CD4-positive, alpha-beta T cell (primary cell): ENCODE data around the gene NCAPD2. TPM values are rescaled to one million over a fixed set of nuclear protein-coding genes. Genes with fewer than 3 reads are reported as not detected.

ENCODE experiments used
- ATAC-seq: fragments of 200-7000 bp; cut with Tn5 transposase; one replicate; pipeline ENCODE4 v1.10.0; 2022; ENCODE audit warnings: mild to moderate bottlenecking; ENCODE audit not compliant: poor library complexity
- CTCF ChIA-PET: fragments of 350-600 bp; sonication (Branson Sonifier 250); formaldehyde crosslinking; loops from one replicate; lab custom pipeline; 2021; ENCODE audit warnings: antibody characterized with exemption, inconsistent platforms; lab: Charles Lee
- POLR2A ChIA-PET: fragments of 350-600 bp; sonication (Branson Sonifier 250); formaldehyde crosslinking; loops from one replicate; lab custom pipeline; 2021; ENCODE audit warnings: antibody characterized with exemption, inconsistent platforms; lab: Charles Lee
- DNase-seq, 14 experiments: peaks; one replicate each; pipeline ENCODE4 v3.0.0-alpha.2; 2013 to 2020; ENCODE audit warnings: mixed read lengths in 2 of 14
- H3K27ac ChIP-seq, 2 donors: one replicate each; pipeline versions ENCODE4 v1.5.1 to v1.7.0; 2013; ENCODE audit warnings: low read length in 2 of 2, low read depth in 1 of 2, mild to moderate bottlenecking in 1 of 2
- H3K27me3 ChIP-seq, 2 experiments: 1 replicate in 1 of 2; 2 replicates in 1 of 2; pipeline versions ENCODE4 v1.6.1 to v1.7.0; 2013; ENCODE audit warnings: low read length in 2 of 2, control low read depth in 1 of 2, mild to moderate bottlenecking in 1 of 2, moderate library complexity in 1 of 2; ENCODE audit not compliant: insufficient read depth in 2 of 2, control insufficient read depth in 1 of 2
- H3K36me3 ChIP-seq: one replicate; pipeline ENCODE4 v1.6.1; 2013; ENCODE audit warnings: low read length, control low read depth; ENCODE audit not compliant: insufficient read depth
- H3K4me1 ChIP-seq: one replicate; pipeline ENCODE4 v1.6.1; 2013; ENCODE audit warnings: low read length, control low read depth; ENCODE audit not compliant: insufficient read depth
- H3K4me3 ChIP-seq: one replicate; pipeline ENCODE4 v1.5.1; 2013; ENCODE audit warnings: mild to moderate bottlenecking, low read length, moderate library complexity
- H3K9me3 ChIP-seq, 2 experiments: 1 replicate in 1 of 2; 2 replicates in 1 of 2; pipeline versions ENCODE4 v1.6.1 to v1.7.0; 2013; ENCODE audit warnings: low read length in 2 of 2, mild to moderate bottlenecking in 2 of 2, control low read depth in 1 of 2, moderate library complexity in 1 of 2; ENCODE audit not compliant: control insufficient read depth in 1 of 2, insufficient read depth in 1 of 2
- H3K27ac Mint-ChIP-seq: one replicate; pipeline ENCODE4 v1.8.0; 2020; ENCODE audit warnings: mixed read lengths
- H3K27me3 Mint-ChIP-seq: one replicate; pipeline ENCODE4 v1.8.0; 2021; ENCODE audit warnings: mixed read lengths
- H3K36me3 Mint-ChIP-seq: one replicate; pipeline ENCODE4 v1.8.0; 2021; ENCODE audit warnings: low read depth, mixed read lengths
- H3K4me1 Mint-ChIP-seq: one replicate; pipeline ENCODE4 v1.8.0; 2021; ENCODE audit warnings: low read depth, mixed read lengths
- H3K4me3 Mint-ChIP-seq: one replicate; pipeline ENCODE4 v1.8.0; 2020; ENCODE audit warnings: mild to moderate bottlenecking, mixed read lengths
- H3K9me3 Mint-ChIP-seq: one replicate; pipeline ENCODE4 v1.8.0; 2020; ENCODE audit warnings: mixed read lengths
- intact Hi-C, 2 experiments: fragments of 100-400 bp; cut with DNase I in 1 of 2; cut with micrococcal nuclease in 1 of 2; formaldehyde crosslinking; loops; one replicate each; pipeline versions ENCODE4 v1.15.1 to v1.9.0; 2023 to 2025; cut with DNase I, micrococcal nuclease
- total RNA-seq, 174 experiments: library from RNA in 2 of 174; stranded (reverse) in 2 of 174; gene quantifications; one replicate each; pipeline ENCODE4 v1.2.3 and lab custom pipeline; 2021 to 2026
- TF ChIP-seq, protein P1 (sequence below): fragments of 200-600 bp; IDR thresholded peaks from one replicate; pipeline ENCODE4 v1.8.0; 2022; ENCODE audit warnings: antibody characterized with exemption, mild to moderate bottlenecking

Gene NCAPD2
- total RNA-seq, 2 experiments from 2014 or later, result 13.7 to 14.9 TPM

DNA sequence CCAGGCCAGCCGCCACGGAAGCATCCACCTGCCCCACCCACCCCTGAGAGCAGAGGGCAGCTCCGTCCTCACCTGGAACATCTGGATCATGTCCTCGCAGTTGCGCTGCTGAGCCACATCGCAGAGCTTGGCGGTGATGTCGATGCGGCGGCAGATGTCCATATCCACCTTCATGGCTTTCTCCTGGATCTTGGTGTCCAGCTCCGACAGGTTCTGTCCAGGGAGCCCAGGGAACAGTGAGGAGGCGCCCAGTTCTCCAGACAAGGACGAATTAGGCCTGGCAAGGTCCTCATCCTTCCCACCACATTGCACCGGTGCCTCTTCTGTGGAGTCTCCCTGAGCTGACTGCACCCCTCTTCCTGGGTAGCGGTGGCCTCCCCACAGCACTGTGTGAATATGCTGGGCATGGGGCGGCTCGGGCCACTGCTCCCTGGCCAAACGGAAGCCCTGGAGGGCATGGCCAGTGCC is 55.8 kb downstream of the NCAPD2 start:
- H3K27ac ChIP-seq, result no peak overlapping the region
- peaks cover 32% of the 10 kb centered on the region for H3K4me1 Mint-ChIP-seq
- no peaks in the 10 kb centered on the region for H3K27me3 ChIP-seq
- no peaks in the 10 kb centered on the region for H3K27me3 Mint-ChIP-seq
- H3K36me3 ChIP-seq, result peaks cover 77% of the 10 kb centered on the region
- ChIA-PET CTCF (no interaction called here), POLR2A (interaction anchor here (1.2 kb wide), 1 partner anchor 79 kb away, joined by 4 read pairs; the partner anchor contains the start of gene VAMP1)
- no peaks in the 10 kb centered on the region for H3K9me3 ChIP-seq
- no peak overlapping the region for H3K4me3 Mint-ChIP-seq
- no peak overlapping the region for H3K4me3 ChIP-seq
- DNase-seq (no peak), ATAC-seq (no peak)
- H3K36me3 Mint-ChIP-seq, result peaks cover 63% of the 10 kb centered on the region
- TF ChIP-seq, protein P1, sequence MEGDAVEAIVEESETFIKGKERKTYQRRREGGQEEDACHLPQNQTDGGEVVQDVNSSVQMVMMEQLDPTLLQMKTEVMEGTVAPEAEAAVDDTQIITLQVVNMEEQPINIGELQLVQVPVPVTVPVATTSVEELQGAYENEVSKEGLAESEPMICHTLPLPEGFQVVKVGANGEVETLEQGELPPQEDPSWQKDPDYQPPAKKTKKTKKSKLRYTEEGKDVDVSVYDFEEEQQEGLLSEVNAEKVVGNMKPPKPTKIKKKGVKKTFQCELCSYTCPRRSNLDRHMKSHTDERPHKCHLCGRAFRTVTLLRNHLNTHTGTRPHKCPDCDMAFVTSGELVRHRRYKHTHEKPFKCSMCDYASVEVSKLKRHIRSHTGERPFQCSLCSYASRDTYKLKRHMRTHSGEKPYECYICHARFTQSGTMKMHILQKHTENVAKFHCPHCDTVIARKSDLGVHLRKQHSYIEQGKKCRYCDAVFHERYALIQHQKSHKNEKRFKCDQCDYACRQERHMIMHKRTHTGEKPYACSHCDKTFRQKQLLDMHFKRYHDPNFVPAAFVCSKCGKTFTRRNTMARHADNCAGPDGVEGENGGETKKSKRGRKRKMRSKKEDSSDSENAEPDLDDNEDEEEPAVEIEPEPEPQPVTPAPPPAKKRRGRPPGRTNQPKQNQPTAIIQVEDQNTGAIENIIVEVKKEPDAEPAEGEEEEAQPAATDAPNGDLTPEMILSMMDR, result no peak
- H3K9me3 Mint-ChIP-seq, result no peaks in the 10 kb centered on the region
- peaks cover 54% of the 10 kb centered on the region for H3K4me1 ChIP-seq
- H3K27ac Mint-ChIP-seq, result no peak overlapping the region
- intact Hi-C loops, result no loop called here

DNA sequence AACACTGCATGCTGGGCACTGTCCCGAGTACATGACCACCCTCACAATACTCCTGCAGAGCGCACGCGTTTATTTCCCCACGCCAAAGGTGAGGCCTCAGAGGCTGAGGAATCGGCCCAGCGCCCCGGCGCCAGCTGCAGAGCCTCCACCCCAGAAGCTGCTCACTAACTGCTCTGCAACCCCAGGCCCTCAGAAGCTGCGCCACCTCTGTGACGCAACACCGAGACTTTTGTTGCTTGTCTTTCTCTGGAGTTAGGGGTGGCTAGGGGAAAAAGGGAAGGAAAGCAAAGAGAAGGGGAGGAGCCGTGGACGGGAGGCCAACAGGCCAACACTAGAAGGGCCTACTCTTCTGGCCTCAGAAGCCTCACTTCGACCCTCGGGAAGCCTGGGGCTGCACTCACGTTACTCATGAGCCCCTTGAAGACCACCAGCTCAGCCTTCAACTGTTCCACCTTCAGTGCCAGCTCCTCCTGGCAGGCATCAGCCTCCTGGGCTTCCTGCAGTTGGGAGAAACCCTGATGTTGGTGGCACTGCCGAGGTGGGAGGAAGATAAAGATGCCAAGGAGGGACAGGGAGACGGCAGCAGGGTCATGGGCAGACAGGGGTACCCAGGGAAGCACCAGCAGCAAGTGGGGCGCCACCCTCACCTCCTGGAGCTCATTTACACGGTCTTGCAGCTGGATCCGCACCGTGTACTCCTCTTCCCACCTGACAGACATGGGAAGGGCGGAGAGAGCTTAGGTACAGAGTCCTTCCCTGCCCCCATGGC is 56.6 kb downstream of the NCAPD2 start:
- H3K4me1 Mint-ChIP-seq, result peaks cover 37% of the 10 kb centered on the region
- no peak overlapping the region for H3K4me3 Mint-ChIP-seq
- no peaks in the 10 kb centered on the region for H3K27me3 Mint-ChIP-seq
- no peak overlapping the region for H3K27ac Mint-ChIP-seq
- peaks cover 76% of the 10 kb centered on the region for H3K36me3 ChIP-seq
- H3K27ac ChIP-seq, result no peak overlapping the region
- peaks cover 60% of the 10 kb centered on the region for H3K4me1 ChIP-seq
- H3K36me3 Mint-ChIP-seq, result peaks cover 66% of the 10 kb centered on the region
- ChIA-PET POLR2A (interaction anchor here (1.1 to 1.2 kb wide), 2 partner anchors 9 to 80 kb away, joined by 3 to 4 read pairs; partner anchors contain the start of gene VAMP1), CTCF (no interaction called here)
- no peaks in the 10 kb centered on the region for H3K9me3 ChIP-seq
- H3K27me3 ChIP-seq, result no peaks in the 10 kb centered on the region
- no peaks in the 10 kb centered on the region for H3K9me3 Mint-ChIP-seq
- TF ChIP-seq, protein P1, result no peak
- no peak overlapping the region for H3K4me3 ChIP-seq
- no peak for ATAC-seq
- peak in 2 of 14 experiments; percentile 43 to 54 for DNase-seq
- intact Hi-C loops, result no loop called here

DNA sequence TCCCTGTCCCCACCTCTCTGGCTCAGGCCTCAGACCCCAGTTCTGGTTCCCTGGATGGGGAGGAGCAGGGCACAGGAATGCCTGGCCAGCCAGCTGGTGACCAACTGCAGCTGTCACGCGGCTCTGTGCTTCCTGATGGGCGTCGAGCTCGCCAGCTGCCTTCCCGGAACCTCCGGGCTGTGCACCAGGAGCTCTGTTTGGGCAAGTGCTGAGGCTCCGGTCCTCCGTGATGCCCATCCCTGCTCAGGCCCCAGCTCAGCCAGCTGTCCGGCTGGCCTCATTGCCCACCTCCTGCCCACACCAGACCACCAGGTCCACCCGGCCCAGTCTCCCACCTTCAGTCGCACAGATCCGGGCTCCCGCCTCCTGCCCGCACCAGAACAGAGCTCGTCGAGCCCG is 57.2 kb downstream of the NCAPD2 start:
- peaks cover 61% of the 10 kb centered on the region for H3K4me1 ChIP-seq
- intact Hi-C loops, result no loop called here
- peaks cover 37% of the 10 kb centered on the region for H3K4me1 Mint-ChIP-seq

More for the DNA sequence above, 57.2 kb downstream of the NCAPD2 start:
- H3K4me3 Mint-ChIP-seq, result no peak overlapping the region
- CTCF ChIA-PET, result no interaction called here
- ATAC-seq (no peak), DNase-seq (peak in 1 of 14 experiments; percentile 33)
- peaks cover 64% of the 10 kb centered on the region for H3K36me3 Mint-ChIP-seq
- H3K27me3 ChIP-seq, result no peaks in the 10 kb centered on the region
- no peaks in the 10 kb centered on the region for H3K9me3 ChIP-seq
- no peaks in the 10 kb centered on the region for H3K27me3 Mint-ChIP-seq
- no peak overlapping the region for H3K27ac ChIP-seq
- no peaks in the 10 kb centered on the region for H3K9me3 Mint-ChIP-seq
- POLR2A ChIA-PET, result interaction anchor here (0.8 to 1.1 kb wide), 2 partner anchors 10 to 17 kb away, joined by 3 read pairs; partner anchors contain the start of gene GAPDH
- no peak overlapping the region for H3K27ac Mint-ChIP-seq
- H3K36me3 ChIP-seq, result peaks cover 70% of the 10 kb centered on the region
- H3K4me3 ChIP-seq, result no peak overlapping the region
- TF ChIP-seq, protein P1, result no peak
